DMS114 treated with DMSO at 0.1 percent for 48 hours (cell line): ENCODE data around the gene CCDC137.
A peak's percentile ranks its signal among the peaks of the same experiment; 100 is the strongest.
"Not testable (repeated sequence)": the region's sequence is repeated elsewhere in the genome, so short reads cannot be mapped to it uniquely, and the experiment has no call there.

Source experiments
- DNase-seq: peaks from one replicate; lab custom pipeline; 2025; ENCODE audit not compliant: unreplicated experiment; lab: John Stamatoyannopoulos, UW

The CCDC137 gene

GRCh38 chr17:81666342-81667191 is at the start of gene CCDC137, which contains the start of gene OXLD1:
Gene CCDC137, plus strand, starts transcription at chr17:81666737. Its CDS starts 30 bp downstream, at chr17:81666767.
Gene OXLD1, minus strand, starts transcription at chr17:81666605. Its CDS starts 28 bp downstream, at chr17:81666577.
- peak; percentile 84 for DNase-seq

- DNase-seq: no peak
Measured at GRCh38 chr17:81616877-81617276, 49.7 kb upstream of the CCDC137 start.

- not testable (repeated sequence) for DNase-seq
Measured at GRCh38 chr17:81618307-81618706, 48.2 kb upstream of the CCDC137 start.

GRCh38 chr17:81621494-81622130 is 44.9 kb upstream of the CCDC137 start:
- no peak for DNase-seq

- no peak for DNase-seq
Measured at GRCh38 chr17:81630274-81630673, 36.3 kb upstream of the CCDC137 start.

GRCh38 chr17:81631482-81631881 is 35.1 kb upstream of the CCDC137 start:
- DNase-seq: no peak

- no peak for DNase-seq
Measured at GRCh38 chr17:81635431-81635830, 31.1 kb upstream of the CCDC137 start.

GRCh38 chr17:81635973-81636504 is 30.5 kb upstream of the CCDC137 start:
- DNase-seq: no peak

GRCh38 chr17:81636505-81637288 is 29.8 kb upstream of the CCDC137 start, which contains the start of the genes NPLOC4 and TSPAN10:
Gene NPLOC4, minus strand, starts transcription at chr17:81637112. Its CDS starts 182 bp downstream, at chr17:81636930.
Gene TSPAN10, plus strand, starts transcription at chr17:81637196. Its CDS starts 5,217 bp downstream, at chr17:81642413.
- DNase-seq: peak; percentile 72

- no peak for DNase-seq
Measured at GRCh38 chr17:81638683-81639082, 27.9 kb upstream of the CCDC137 start.

- DNase-seq: no peak
Measured at GRCh38 chr17:81640011-81640410, 26.5 kb upstream of the CCDC137 start.

- no peak for DNase-seq
Measured at GRCh38 chr17:81641825-81642489, 24.6 kb upstream of the CCDC137 start.

GRCh38 chr17:81644496-81644895 is 22.0 kb upstream of the CCDC137 start:
- DNase-seq: no peak

- no peak for DNase-seq
Measured at GRCh38 chr17:81644976-81645952, 21.3 kb upstream of the CCDC137 start.

- DNase-seq: no peak
Measured at GRCh38 chr17:81646869-81647600, 19.5 kb upstream of the CCDC137 start.

- no peak for DNase-seq
Measured at GRCh38 chr17:81647640-81648012, 18.9 kb upstream of the CCDC137 start.

GRCh38 chr17:81648013-81648706 is 18.4 kb upstream of the CCDC137 start:
- no peak for DNase-seq

- no peak for DNase-seq
Measured at GRCh38 chr17:81648707-81649085, 17.8 kb upstream of the CCDC137 start.
